Renal cortex interstitium (tissue), 15 donors: ENCODE measurements around the gene TRPM7. TPM values are rescaled to one million over a fixed set of nuclear protein-coding genes. Genes with fewer than 3 reads are reported as not detected.
"Not testable (repeated sequence)": the region's sequence is repeated elsewhere in the genome, so short reads cannot be mapped to it uniquely, and the experiment has no call there.

ENCODE experiments used
- DNase-seq, 11 donors: peaks; one replicate each; pipeline ENCODE4 v3.0.0-alpha.2; 2013; ENCODE audit warnings: low read depth in 9 of 11, low spot score in 4 of 11; ENCODE audit errors: extremely low read depth in 1 of 11
- long read RNA-seq, 16 experiments: transcript quantifications; one replicate each; lab custom pipeline, GENCODE V29; 2026
- polyA plus RNA-seq, 3 donors: library from polyadenylated mRNA; unstranded; fragments of 120-200 nt; gene quantifications; one replicate each; pipeline ENCODE4 v1.2.1, GENCODE V29; 2013; ENCODE audit not compliant: insufficient read length in 3 of 3

The TRPM7 gene, protein sequence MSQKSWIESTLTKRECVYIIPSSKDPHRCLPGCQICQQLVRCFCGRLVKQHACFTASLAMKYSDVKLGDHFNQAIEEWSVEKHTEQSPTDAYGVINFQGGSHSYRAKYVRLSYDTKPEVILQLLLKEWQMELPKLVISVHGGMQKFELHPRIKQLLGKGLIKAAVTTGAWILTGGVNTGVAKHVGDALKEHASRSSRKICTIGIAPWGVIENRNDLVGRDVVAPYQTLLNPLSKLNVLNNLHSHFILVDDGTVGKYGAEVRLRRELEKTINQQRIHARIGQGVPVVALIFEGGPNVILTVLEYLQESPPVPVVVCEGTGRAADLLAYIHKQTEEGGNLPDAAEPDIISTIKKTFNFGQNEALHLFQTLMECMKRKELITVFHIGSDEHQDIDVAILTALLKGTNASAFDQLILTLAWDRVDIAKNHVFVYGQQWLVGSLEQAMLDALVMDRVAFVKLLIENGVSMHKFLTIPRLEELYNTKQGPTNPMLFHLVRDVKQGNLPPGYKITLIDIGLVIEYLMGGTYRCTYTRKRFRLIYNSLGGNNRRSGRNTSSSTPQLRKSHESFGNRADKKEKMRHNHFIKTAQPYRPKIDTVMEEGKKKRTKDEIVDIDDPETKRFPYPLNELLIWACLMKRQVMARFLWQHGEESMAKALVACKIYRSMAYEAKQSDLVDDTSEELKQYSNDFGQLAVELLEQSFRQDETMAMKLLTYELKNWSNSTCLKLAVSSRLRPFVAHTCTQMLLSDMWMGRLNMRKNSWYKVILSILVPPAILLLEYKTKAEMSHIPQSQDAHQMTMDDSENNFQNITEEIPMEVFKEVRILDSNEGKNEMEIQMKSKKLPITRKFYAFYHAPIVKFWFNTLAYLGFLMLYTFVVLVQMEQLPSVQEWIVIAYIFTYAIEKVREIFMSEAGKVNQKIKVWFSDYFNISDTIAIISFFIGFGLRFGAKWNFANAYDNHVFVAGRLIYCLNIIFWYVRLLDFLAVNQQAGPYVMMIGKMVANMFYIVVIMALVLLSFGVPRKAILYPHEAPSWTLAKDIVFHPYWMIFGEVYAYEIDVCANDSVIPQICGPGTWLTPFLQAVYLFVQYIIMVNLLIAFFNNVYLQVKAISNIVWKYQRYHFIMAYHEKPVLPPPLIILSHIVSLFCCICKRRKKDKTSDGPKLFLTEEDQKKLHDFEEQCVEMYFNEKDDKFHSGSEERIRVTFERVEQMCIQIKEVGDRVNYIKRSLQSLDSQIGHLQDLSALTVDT (N-terminal part only)
- 10 to 100 TPM; 44.6 to 46.9 (median 46.7) TPM for polyA plus RNA-seq
- long read RNA-seq, donor 1: 0 reads
- long read RNA-seq, donor 2: 0 reads
- long read RNA-seq, donor 3, full-length matches to known transcripts: 1 of 6 reads
- long read RNA-seq, donor 3, partial matches to known transcripts: 5 of 6 reads
- long read RNA-seq, donor 3, other reads (novel, unspliced or antisense): 0 of 6 reads
- long read RNA-seq, donor 4, partial matches to known transcripts: 0 of 1 reads
- long read RNA-seq, donor 4, other reads (novel, unspliced or antisense): 0 of 1 reads
- long read RNA-seq, donor 5: 0 reads
- long read RNA-seq, donor 6: 0 reads
- long read RNA-seq, donor 7, partial matches to known transcripts: 7 of 7 reads
- long read RNA-seq, donor 7, other reads (novel, unspliced or antisense): 0 of 7 reads
- long read RNA-seq, donor 8: 0 reads
- long read RNA-seq, donor 9: 0 reads
- long read RNA-seq, donor 10, full-length matches to known transcripts: 1 of 1 reads
- long read RNA-seq, donor 10, partial matches to known transcripts: 0 of 1 reads
- long read RNA-seq, donor 10, other reads (novel, unspliced or antisense): 0 of 1 reads
- long read RNA-seq, donor 11: 0 reads
- long read RNA-seq, donor 12: 0 reads
- long read RNA-seq, donor 13: 0 reads
- long read RNA-seq, donor 14: 0 reads
- long read RNA-seq, donor 15: 0 reads
- long read RNA-seq, donor 16, full-length matches to known transcripts: 4 of 12 reads
- long read RNA-seq, donor 16, partial matches to known transcripts: 8 of 12 reads
- long read RNA-seq, donor 16, other reads (novel, unspliced or antisense): 0 of 12 reads

DNA sequence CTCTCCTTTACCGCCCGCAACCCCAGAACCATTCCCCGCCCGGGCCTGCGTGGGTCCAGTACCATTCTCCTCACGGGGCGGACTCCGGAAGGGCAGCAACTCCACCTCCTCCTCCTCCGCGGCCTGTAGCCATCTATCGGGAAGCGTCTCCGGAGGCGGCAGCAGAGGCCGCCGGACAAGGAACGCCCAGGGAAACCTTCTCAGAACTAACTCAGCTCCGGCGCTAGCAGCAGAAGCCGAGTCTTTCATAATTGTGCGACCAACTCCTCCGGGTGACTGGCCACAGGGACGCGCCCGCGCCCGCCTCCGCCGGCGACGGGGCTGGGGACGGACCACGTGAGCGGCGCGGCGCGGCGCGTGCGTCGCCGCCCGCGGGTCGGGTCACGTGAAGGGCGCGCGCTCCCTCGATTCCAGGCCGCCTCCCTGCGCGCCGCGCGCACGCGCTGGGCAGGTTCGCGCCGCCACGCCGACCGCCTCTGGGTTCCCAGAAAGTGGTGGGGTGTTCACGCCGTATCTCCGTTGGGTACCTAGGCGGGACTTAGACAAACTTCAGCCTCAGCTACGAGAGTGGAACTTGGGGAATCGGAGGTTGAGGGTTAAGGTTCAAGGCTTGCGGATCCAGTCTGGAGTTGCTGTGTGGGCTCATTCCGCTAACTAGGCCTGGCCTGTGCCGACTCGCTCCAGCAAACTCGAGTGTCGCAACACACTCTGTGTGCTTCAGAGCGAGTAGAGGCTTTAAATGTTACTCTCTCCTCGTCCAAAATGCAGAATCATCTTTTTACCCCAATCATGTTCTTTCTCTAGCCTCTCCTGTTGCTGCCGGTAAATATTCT, at the start of gene TRPM7:
Gene TRPM7, minus strand, starts transcription at position 329 of the 833 bp plus-strand sequence. Its CDS starts 264 bp downstream, at position 65.
- DNase-seq: peak; percentile 80 to 91 (median 86)

DNA sequence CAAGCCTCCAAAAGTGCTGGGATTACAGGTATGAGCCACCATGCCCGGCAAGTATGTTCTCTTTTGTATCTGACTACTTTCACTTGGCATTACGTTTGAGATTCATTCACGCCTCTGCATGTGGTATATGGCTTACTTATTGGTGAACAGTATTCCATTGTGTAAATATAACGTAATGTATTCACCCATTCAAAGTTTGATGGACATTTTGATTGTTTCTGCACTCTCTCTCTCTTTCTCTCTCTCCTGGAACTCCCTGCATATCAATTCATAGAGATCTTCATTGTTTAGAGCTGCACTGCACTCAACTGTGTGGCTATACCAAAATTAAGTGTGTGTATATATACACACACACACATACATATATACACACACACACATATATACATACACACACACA, 48.6 kb upstream of the TRPM7 start:
- DNase-seq: no peak

DNA sequence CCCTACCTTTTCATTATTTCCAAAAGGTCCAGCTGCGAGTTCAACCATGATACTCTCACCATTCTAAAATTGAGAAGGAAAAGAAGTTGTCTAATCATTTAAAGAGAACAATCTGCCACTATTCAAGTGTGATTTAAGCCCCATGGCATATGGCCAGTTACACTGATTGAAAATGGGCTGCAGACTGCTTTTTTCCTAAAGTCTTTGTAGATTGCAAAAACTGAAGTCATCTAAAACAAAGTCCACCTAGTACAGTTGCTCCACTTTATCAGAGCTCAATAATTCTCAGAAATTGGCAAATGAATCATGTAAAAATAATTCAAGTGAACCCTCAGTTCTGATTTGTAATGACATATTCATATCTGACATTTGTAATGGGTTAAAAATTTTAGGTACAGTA, 39.7 kb upstream of the TRPM7 start:
- DNase-seq: no peak

DNA sequence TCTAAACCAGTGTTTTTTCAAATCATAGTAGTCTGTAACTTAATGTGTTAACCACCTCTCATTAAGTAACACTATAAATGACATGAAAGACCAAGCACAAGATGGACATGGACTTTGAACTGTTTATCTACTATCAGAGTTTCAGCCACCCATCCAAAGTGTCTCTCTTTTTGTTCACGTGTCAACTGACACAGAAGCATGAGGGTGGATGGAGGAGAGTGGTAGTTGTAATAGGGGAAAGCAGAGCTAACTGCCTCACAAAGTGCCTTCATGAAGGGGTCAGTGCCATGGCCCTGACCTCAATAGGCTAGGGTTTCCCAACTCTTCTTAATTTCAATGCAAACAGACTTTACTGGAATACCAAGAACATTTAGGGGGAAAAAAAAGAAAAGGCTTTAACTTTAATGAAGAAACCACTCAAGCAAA, 32.1 kb upstream of the TRPM7 start:
- no peak for DNase-seq

DNA sequence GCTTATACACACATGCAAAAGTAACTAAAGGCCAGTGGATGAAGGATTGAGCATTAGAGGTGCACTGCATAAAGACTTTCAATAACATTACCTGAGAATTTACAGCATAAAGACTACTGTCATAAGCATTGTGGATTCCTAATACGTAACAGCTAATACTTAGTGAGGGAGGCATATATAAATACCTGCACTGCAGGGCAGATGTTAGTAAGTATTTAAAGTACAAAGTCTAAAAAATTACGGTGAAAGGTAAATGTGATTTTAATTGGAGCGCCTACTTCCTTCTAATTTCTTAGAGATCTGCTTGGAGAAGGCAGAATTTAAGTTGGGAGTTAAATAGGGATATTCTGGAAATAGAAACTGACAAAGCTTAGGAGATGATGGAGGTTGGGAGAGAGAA, 25.4 kb upstream of the TRPM7 start:
- DNase-seq: no peak

DNA sequence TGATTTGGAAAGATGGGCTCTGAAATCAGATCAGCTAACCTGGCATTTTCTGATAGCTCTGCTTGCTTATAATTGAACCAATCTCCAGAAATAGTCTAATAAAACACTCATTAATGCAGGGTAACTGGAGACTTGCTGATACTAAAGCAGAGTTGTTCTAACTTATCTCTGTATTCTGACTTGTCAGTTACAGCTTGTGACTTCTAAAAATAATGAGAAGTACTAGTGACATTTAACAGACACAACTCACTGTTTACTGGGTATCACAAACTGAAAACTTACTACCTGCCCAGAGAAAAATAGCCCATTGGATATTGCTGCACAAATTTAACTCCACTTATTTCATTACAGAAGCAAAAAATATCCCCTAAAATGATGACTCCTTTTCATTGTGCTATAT, 24.0 kb upstream of the TRPM7 start:
- no peak for DNase-seq

DNA sequence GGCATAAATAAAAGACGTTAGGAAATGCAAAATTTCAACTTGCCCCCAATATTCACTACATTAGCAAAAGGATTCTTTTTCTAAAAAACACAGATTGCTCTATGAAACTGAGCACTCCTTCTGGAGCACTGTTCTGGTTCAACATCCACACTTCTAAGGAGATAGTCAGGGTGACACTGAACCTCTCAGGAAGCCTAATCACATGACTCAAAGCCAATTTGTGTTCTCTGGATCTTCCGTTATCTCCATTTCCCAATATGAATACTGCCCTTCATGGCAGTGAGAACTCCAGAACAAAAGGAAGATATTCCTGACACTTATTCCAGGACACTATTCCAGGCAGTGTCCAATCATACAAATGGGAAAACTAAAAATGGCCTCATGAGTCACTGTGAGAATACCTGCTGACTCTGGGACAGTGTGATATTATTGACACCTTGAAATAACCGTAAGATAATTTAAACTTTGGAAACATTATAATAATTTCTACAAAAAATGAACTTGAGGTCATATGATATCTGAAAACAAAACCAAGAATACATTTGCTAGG, 21.4 kb upstream of the TRPM7 start:
- no peak for DNase-seq

DNA sequence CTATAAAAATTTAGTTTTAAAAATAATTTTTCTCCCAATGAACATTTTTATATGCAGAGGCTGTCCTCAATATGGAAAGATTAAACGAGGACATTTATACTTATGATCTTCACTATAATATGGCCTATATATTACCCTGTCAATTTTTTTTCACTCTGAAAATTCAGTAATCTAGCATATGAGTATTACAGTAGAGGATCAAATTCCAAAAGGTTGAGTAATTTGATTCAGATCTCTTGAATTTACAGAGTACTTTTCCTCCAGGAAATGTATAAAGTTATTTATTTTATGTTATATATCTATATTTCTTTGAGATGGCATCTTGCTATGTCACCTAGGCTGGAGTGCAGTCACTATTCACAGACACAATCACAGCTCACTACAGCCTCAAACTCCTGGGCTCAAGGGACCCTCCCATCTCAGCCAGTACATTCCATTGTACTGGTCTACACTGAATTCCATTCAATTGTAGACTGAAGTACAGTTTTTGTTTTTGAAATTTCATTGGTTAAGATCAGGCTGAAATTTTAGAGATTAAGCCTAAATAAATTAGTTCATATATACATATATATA, 16.3 kb upstream of the TRPM7 start:
- no peak for DNase-seq

DNA sequence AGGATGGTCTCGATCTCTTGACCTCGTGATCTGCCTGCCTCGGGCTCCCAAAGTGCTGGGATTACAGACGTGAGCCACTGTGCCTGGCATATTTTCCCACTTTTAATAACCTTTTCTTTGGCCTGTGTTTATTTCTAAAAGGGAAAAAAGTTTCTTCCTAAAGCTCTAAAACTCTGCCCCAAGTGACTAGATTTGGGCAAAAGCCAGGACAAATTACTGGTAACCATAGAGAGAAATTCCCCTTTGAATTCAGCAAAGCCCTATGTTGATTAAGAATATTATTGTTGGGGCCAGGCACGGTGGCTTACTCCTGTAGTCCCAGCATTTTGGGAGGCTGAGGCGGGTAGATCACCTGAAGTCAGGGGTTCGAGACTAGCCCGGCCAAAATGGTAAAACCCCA, 11.5 kb upstream of the TRPM7 start:
- DNase-seq: no peak

DNA sequence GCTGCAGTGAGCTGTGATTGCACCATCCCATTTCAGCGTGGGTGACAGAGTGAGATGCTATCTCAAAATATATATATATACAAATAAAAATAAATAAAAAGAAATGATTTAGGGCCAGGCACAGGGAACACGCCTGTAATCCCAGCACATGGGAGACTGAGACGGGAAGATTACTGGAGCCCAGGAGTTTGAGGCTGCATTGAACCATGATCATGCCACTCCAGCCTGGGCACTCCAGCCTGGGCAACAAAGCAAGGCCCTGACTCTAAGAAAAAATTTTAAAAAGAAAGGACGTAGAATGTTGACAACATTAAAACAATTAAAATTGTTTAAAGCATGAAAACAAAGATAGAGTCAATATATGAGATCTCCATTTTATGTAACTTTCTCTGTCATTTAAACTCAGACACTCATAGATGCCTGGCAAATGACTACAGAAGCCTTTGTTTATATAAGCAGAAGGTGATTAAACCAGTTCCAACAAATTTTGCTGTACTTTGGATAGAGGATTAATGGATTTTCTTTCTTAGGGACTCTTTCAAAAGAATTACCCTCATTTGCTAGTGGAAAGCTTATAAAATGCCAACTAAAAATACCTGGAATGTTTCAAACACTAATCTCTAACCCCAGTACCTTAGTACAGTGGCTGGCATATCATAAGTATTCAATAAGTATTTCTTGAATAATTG, 10.7 kb upstream of the TRPM7 start:
- DNase-seq: no peak

DNA sequence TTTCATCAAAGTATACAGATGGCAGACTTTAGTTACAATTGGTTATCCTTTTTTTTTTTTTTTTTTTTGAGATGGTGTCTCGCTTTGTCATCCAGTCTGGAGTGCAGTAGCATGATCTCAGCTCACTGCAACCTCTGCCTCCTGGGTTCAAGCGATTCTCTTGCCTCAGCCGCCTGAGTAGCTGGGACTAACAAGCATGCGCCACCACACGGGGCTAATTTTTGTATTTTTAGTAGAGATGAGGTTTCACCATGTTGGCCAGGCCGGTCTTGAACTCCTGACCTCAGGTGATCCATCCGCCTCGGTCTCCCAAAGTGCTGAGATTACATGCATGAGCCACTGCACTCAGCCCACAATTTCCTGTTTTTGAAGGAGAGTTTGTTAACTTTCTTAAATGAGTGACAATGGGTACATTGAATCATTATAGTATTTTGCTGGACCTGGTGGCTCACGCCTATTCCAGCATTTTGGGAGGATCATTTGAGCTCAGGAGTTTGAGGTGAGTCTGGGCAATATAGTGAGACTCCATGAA, 8.1 kb upstream of the TRPM7 start:
- DNase-seq: not testable (repeated sequence)

DNA sequence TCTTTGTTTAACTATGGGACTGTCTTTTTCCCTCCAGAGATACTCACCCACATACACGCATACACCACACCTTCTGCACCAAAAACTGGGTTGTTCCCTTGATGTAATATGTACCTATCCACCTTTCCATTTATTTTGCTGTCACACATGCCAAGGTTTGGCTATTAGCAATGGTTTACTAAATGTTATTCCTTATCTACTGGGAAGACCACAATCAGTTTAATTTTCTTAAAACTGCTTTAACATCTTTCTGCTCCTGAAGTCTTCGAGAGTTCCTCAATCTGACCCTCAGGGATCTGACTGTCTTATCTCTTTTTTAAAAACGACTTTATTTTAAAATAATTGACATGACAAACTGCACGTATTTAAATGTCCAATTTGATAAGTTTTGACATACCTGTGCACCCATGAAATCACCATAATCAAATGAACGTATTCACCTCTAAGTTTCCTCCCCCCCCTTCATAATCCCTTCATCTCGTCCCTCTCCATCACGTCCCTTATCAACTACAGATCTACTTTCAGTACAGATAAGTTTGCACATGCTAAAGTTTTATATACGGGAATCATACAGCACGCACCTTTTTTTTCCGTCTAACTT, 805 bp upstream of the TRPM7 start:
- DNase-seq: no peak

DNA sequence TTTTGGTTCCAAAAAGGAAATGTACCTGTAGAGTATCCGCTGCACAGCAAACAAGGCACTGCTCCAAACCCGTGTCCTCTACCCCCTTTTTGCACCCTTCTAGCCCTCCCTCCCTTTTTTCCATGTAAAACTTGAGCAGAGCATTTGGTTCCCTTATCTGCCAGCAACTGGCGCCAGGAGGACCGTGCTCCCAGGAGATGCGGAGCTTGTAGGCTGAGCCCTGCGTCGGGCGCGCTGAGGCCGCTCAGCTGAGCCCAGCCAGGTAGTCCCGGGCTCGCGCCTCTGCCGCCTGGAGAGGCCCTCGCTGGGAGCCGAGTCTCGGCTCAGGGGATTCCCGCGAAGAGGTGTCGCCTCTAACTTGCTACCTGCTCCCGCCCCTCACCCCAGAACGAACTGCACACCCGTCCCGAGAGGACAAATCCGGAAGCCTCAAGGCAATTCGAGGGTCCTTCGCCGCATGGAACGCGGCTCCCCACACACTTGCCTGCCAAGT, 575 bp downstream of the TRPM7 start:
- DNase-seq: peak in 9 of 11 donors; percentile 17 to 53 (median 40)

DNA sequence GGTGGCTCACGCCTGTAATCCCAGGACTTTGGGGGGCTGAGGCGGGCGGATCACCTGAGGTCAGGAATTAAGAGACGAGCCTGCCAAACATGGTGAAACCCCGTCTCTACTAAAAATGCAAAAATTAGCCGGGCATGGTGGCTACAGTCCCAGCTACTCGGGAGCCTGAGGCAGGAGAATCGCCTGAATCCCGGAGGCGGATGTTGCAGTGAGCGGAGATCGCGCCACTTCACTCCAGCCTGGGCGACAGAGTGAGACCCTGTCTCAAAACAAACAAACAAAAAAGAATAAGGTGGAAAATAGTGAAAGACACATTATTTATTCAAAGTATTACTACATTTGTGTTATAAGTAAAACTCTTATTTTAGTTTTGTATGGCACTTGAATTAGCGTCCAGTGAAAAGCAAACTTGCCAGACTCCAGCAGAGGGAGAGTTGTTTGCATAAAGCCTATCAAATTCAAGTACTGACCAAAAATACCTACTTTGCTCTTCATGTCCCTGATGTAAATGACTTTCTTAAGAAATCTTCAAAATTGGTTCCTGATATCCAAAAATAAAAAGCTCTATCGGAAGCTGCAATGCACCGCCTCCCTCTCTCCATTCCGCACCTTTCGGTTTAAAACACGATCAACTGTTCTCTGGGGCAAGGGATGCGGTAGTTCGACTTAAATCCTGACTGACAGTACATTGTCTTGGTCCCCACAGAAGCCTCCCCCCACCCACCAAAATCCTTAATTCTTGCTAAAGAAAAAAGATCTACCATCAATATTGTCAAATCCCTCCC, 1.2 kb downstream of the TRPM7 start:
- DNase-seq: no peak
